Sigmoid colon (tissue), 7 donors: ENCODE results near the gene ANGEL2. TPM values are rescaled to one million over a fixed set of nuclear protein-coding genes. Genes with fewer than 3 reads are reported as not detected.

Experiments used
- DNase-seq: peaks from one replicate; pipeline ENCODE4 v3.0.0-alpha.2; 2019
- H3K27ac ChIP-seq, 4 donors: fragments of 200-600 bp; sonication (generic); one replicate each; pipeline ENCODE4 v1.5.1; 2016 to 2019; ENCODE audit warnings: mild to moderate bottlenecking in 1 of 4
- H3K27me3 ChIP-seq, 3 donors: fragments of 200-600 bp; sonication (generic); one replicate each; pipeline ENCODE4 v1.5.1; 2019; ENCODE audit warnings: mild to moderate bottlenecking in 1 of 3
- H3K36me3 ChIP-seq, 4 donors: fragments of 200-600 bp; sonication (generic); one replicate each; pipeline ENCODE4 v1.5.1; 2016 to 2019
- H3K4me1 ChIP-seq, 4 donors: fragments of 200-600 bp; sonication (generic); one replicate each; pipeline ENCODE4 v1.5.1; 2017 to 2019
- H3K4me3 ChIP-seq, 4 donors: fragments of 200-600 bp; sonication (generic); one replicate each; pipeline ENCODE4 v1.5.1; 2017 to 2019; ENCODE audit warnings: mild to moderate bottlenecking in 2 of 4, moderate library complexity in 1 of 4
- H3K9me3 ChIP-seq, 4 donors: fragments of 200-600 bp in 3 of 4; sonication (generic) in 3 of 4; one replicate each; pipeline versions ENCODE4 v1.5.1 to v1.6.1; 2013 to 2019
- CTCF ChIP-seq, 4 experiments: fragments of 450-650 bp in 3 of 4; fragments of 200-600 bp in 1 of 4; IDR thresholded peaks; one replicate each; pipeline ENCODE4 v1.5.1; 2016 to 2019; ENCODE audit warnings: antibody characterized with exemption in 4 of 4, mild to moderate bottlenecking in 3 of 4, moderate library complexity in 2 of 4
- EP300 ChIP-seq, 4 donors: sonication (generic); formaldehyde crosslinking; IDR thresholded peaks; one replicate each; pipeline ENCODE4 v1.6.1; 2017; ENCODE audit warnings: antibody characterized with exemption in 4 of 4
- POLR2A ChIP-seq, 2 donors: fragments of 450-650 bp; IDR thresholded peaks; one replicate each; pipeline ENCODE4 v1.6.1; 2016; ENCODE audit warnings: antibody characterized with exemption in 2 of 2, mild to moderate bottlenecking in 2 of 2, moderate library complexity in 2 of 2
- POLR2AphosphoS5 ChIP-seq, 4 donors: sonication (generic); formaldehyde crosslinking; IDR thresholded peaks; one replicate each; pipeline ENCODE4 v1.6.1; 2017; ENCODE audit warnings: antibody characterized with exemption in 4 of 4
- WGBS, 2 donors: extraction: QIAGEN DNeasy Blood & Tissue Kit; methylation state at CpG; one replicate each; pipeline ENCODE4 v1.1.7; 2013; 5-methylcytosine and 5-hydroxymethylcytosine counted together
- intact Hi-C: fragments of 100-400 bp; cut with DNase I; formaldehyde crosslinking; loops from one replicate; pipeline ENCODE4 v1.15.1; 2023
- polyA plus RNA-seq, 3 donors: library from polyadenylated mRNA; stranded (reverse); fragments of 200-250 nt; gene quantifications; one replicate each; pipeline ENCODE4 v1.2.3, GENCODE V29; 2013
- total RNA-seq, 4 donors: library from RNA; depleted of rRNA; stranded (reverse); fragments of >200 nt; gene quantifications; one replicate each; pipeline ENCODE4 v1.1.0, GENCODE V29; 2016
- donor health status: healthy with polysubstance abuse.
- donor health status: Bipolar disorder and iron deficiency.
- donor health status: healthy.

The ANGEL2 gene
- total and polyA plus RNA-seq, 7 donors: 10.8 to 57.8 (median 37.9) TPM

- DNase-seq: no peak
- Histone ChIP-seq H3K4me1 (no peaks in the 10 kb centered on the region), H3K36me3 (no peaks in the 10 kb centered on the region), H3K4me3 (no peak overlapping the region), H3K27ac (no peak overlapping the region), H3K27me3 (no peaks in the 10 kb centered on the region), H3K9me3 (no peaks in the 10 kb centered on the region)
- TF ChIP-seq POLR2AphosphoS5 (IDR thresholded peaks at IDR 0.05) (no peak), CTCF (IDR thresholded peaks at IDR 0.05) (no peak), POLR2A (IDR thresholded peaks at IDR 0.05) (no peak), EP300 (IDR thresholded peaks at IDR 0.05) (no peak)
- 92% methylated on average over 5 of the region's 5 CpGs for WGBS, 2 donors
- intact Hi-C loops: no loop called here
These were observed 53.2 kb downstream of the ANGEL2 start for GRCh38 chr1:212962509-212962908.

- H3K27ac ChIP-seq: no peak overlapping the region
- H3K4me1 ChIP-seq: no peaks in the 10 kb centered on the region
- no peaks in the 10 kb centered on the region for H3K27me3 ChIP-seq
- 97% methylated on average over 6 of the region's 6 CpGs for WGBS, 2 donors
- TF ChIP-seq EP300 (IDR thresholded peaks at IDR 0.05): no peak
- no peak for TF ChIP-seq CTCF (IDR thresholded peaks at IDR 0.05)
- no peak for TF ChIP-seq POLR2AphosphoS5 (IDR thresholded peaks at IDR 0.05)
- H3K36me3 ChIP-seq: no peaks in the 10 kb centered on the region
- no peak for DNase-seq
- no peak overlapping the region for H3K4me3 ChIP-seq
- H3K9me3 ChIP-seq: no peaks in the 10 kb centered on the region
- intact Hi-C loops: no loop called here
These were observed 54.7 kb downstream of the ANGEL2 start for GRCh38 chr1:212960932-212961331.

GRCh38 chr1:212959266-212960220, 56.1 kb downstream of the ANGEL2 start:
- no peak for DNase-seq
- TF ChIP-seq EP300 (IDR thresholded peaks at IDR 0.05) (no peak), POLR2A (IDR thresholded peaks at IDR 0.05) (no peak), CTCF (IDR thresholded peaks at IDR 0.05) (no peak), POLR2AphosphoS5 (IDR thresholded peaks at IDR 0.05) (no peak)
- Histone ChIP-seq H3K36me3 (no peaks in the 10 kb centered on the region), H3K9me3 (no peaks in the 10 kb centered on the region), H3K4me3 (no peak overlapping the region), H3K27ac (no peak overlapping the region), H3K4me1 (no peaks in the 10 kb centered on the region), H3K27me3 (no peaks in the 10 kb centered on the region)
- 88 to 94% methylated on average over 18 of the region's 18 CpGs for WGBS, 2 donors
- intact Hi-C loops: no loop called here

GRCh38 chr1:212958175-212958574, 57.5 kb downstream of the ANGEL2 start:
- intact Hi-C loops: no loop called here
- H3K4me1 ChIP-seq: no peaks in the 10 kb centered on the region
- no peak overlapping the region for H3K4me3 ChIP-seq
- no peaks in the 10 kb centered on the region for H3K9me3 ChIP-seq
- H3K36me3 ChIP-seq: no peaks in the 10 kb centered on the region
- no peak for DNase-seq
- TF ChIP-seq POLR2A (IDR thresholded peaks at IDR 0.05) (no peak), EP300 (IDR thresholded peaks at IDR 0.05) (no peak), CTCF (IDR thresholded peaks at IDR 0.05) (no peak), POLR2AphosphoS5 (IDR thresholded peaks at IDR 0.05) (no peak)
- 60 to 87% methylated on average over 10 of the region's 10 CpGs for WGBS, 2 donors
- no peaks in the 10 kb centered on the region for H3K27me3 ChIP-seq
- no peak overlapping the region for H3K27ac ChIP-seq
